PFSK-1 (cell line): ENCODE data around the gene EAF2.

ENCODE experiments used
- FOXP2 ChIP-seq: optimal IDR thresholded peaks from 2 replicates; pipeline ENCODE3; 2011; ENCODE audit warnings: borderline replicate concordance, control low read depth, inconsistent platforms; ENCODE audit not compliant: insufficient read depth; ENCODE audit errors: extremely low read length, extremely low read depth
- POLR2AphosphoS5 ChIP-seq: IDR thresholded peaks from 2 replicates; pipeline ENCODE4 v1.6.1; 2012; ENCODE audit warnings: low read depth, mild to moderate bottlenecking, control low read depth, low read length, moderate library complexity
- REST ChIP-seq, 2 experiments: IDR thresholded peaks; 2 replicates each; pipeline versions ENCODE4 v1.6.1 to v1.8.0; 2011 to 2012; ENCODE audit warnings: low read depth in 2 of 2, low read length in 2 of 2, control low read depth in 1 of 2, inconsistent platforms in 1 of 2, mild to moderate bottlenecking in 1 of 2, moderate library complexity in 1 of 2; ENCODE audit not compliant: insufficient read depth in 1 of 2
- SIN3A ChIP-seq: IDR thresholded peaks from 2 replicates; pipeline ENCODE4 v1.6.1; 2012; ENCODE audit warnings: mild to moderate bottlenecking, low read length, moderate library complexity, borderline replicate concordance; ENCODE audit not compliant: insufficient read depth
- TAF1 ChIP-seq: IDR thresholded peaks from 2 replicates; pipeline ENCODE4 v1.6.1; 2012; ENCODE audit warnings: low read length, control low read depth, borderline replicate concordance; ENCODE audit not compliant: insufficient read depth

EAF2 gene

GRCh38 chr3:121800906-121801305 is 34.1 kb upstream of the EAF2 start:
- TF ChIP-seq SIN3A (no peak), FOXP2 (no peak), REST (IDR thresholded peaks at IDR 0.05; ENCODE audit: insufficient read depth in 1 of 2, low read depth in 2 of 2, low read length in 2 of 2) (no peak), POLR2AphosphoS5 (no peak), TAF1 (no peak)

- no peak for TF ChIP-seq TAF1
- no peak for TF ChIP-seq SIN3A
- TF ChIP-seq REST (IDR thresholded peaks at IDR 0.05; ENCODE audit: insufficient read depth in 1 of 2, low read depth in 2 of 2, low read length in 2 of 2): no peak
- TF ChIP-seq FOXP2: no peak
- no peak for TF ChIP-seq POLR2AphosphoS5
Observed at GRCh38 chr3:121803771-121804320, 31.2 kb upstream of the EAF2 start.

- TF ChIP-seq POLR2AphosphoS5 (no peak), TAF1 (no peak), FOXP2 (no peak), REST (IDR thresholded peaks at IDR 0.05; ENCODE audit: insufficient read depth in 1 of 2, low read depth in 2 of 2, low read length in 2 of 2) (no peak), SIN3A (no peak)
Observed at GRCh38 chr3:121809249-121809648, 25.8 kb upstream of the EAF2 start.

GRCh38 chr3:121817753-121818152 is 17.3 kb upstream of the EAF2 start:
- TF ChIP-seq POLR2AphosphoS5 (no peak), REST (IDR thresholded peaks at IDR 0.05; ENCODE audit: insufficient read depth in 1 of 2, low read depth in 2 of 2, low read length in 2 of 2) (no peak), SIN3A (no peak), FOXP2 (no peak), TAF1 (no peak)

- TF ChIP-seq REST (IDR thresholded peaks at IDR 0.05; ENCODE audit: insufficient read depth in 1 of 2, low read depth in 2 of 2, low read length in 2 of 2) (no peak), TAF1 (no peak), FOXP2 (no peak), SIN3A (no peak), POLR2AphosphoS5 (no peak)
Observed at GRCh38 chr3:121818578-121818977, 16.4 kb upstream of the EAF2 start.
